Stomach smooth muscle (tissue), 2 donors: ENCODE results near the gene TRAK1.

Source experiments
- H3K27ac ChIP-seq: one replicate; pipeline ENCODE4 v1.7.0; 2013; ENCODE audit warnings: mild to moderate bottlenecking, low read length, inconsistent platforms
- H3K27me3 ChIP-seq, 2 donors: one replicate each; pipeline ENCODE4 v1.7.0; 2013; ENCODE audit warnings: low read length in 2 of 2; ENCODE audit not compliant: insufficient read depth in 2 of 2, control insufficient read depth in 1 of 2
- H3K36me3 ChIP-seq, 2 donors: one replicate each; pipeline ENCODE4 v1.7.0; 2013; ENCODE audit warnings: low read length in 2 of 2; ENCODE audit not compliant: control insufficient read depth in 2 of 2, insufficient read depth in 2 of 2
- H3K4me1 ChIP-seq: one replicate; pipeline ENCODE4 v1.7.0; 2013; ENCODE audit warnings: low read length; ENCODE audit not compliant: control insufficient read depth, insufficient read depth
- H3K4me3 ChIP-seq, 2 donors: one replicate each; pipeline ENCODE4 v1.7.0; 2013; ENCODE audit warnings: low read length in 2 of 2
- H3K9ac ChIP-seq, 2 donors: one replicate each; pipeline ENCODE4 v1.7.0; 2013; ENCODE audit warnings: low read length in 2 of 2, mild to moderate bottlenecking in 1 of 2
- H3K9me3 ChIP-seq, 2 donors: one replicate each; pipeline ENCODE4 v1.7.0; 2013; ENCODE audit warnings: low read length in 2 of 2; ENCODE audit not compliant: control insufficient read depth in 2 of 2
- donor health status: healthy.
- donor health status: Pancreatic carcinoma.

TRAK1 gene

DNA sequence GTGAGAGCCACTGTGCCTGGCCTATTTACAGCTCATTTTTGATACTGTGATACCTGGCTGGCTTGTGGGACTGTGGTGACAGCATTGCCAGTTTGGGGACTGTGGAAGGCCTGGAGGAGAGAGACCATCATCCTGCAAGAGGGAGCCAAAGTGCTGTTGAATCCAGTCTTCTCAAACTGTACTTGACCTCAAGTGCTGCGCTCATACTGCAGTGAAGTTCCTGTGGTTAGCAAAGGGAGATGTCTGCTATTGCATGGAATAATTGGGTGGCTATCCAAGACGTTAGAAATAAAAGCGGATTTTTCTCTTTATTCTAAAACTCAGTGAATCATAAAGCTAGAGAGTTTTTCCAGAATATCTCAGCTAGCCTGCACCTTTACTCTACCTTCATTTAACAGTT is 91.4 kb downstream of the TRAK1 start:
- no peaks in the 10 kb centered on the region for H3K27me3 ChIP-seq
- H3K4me3 ChIP-seq = no peak overlapping the region
- H3K36me3 ChIP-seq = peaks cover 3 to 11% of the 10 kb centered on the region in 2 donors
- H3K4me1 ChIP-seq = peaks cover 18% of the 10 kb centered on the region
- H3K9ac ChIP-seq = no peak overlapping the region
- H3K27ac ChIP-seq = no peak overlapping the region
- H3K9me3 ChIP-seq = no peaks in the 10 kb centered on the region

DNA sequence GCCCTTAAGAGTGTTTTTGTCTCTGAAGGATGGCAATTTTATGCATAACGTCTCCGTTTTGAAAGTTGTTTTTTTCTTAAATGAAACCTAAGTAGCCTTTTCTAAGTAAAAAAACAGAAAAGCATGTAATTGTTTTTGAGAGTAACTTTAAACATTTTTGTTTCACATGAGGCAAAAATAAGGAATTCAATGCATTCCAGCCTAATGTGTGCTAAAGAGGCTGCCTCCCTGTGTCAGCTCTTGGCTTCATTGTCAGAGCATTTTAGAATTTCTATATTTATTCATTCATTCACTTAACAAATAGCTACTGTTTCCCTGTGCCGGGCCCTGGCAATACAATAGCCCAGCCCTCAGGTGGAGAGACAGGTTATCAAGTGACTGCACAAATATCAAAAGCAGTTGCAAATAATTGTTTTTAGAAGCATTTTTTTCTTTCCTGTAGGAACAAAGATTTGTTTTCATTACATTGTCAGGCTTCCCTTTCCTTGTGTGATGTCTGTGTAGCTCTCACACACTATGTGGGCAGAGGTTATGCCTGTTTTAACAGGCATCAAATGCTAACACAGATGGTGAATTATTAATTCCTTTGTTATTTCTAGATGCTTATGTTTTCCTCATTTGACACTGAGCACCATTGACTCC is 93.0 kb downstream of the TRAK1 start:
- Histone ChIP-seq H3K27ac (no peak overlapping the region), H3K4me3 (no peak overlapping the region), H3K36me3 (peaks cover 5 to 10% of the 10 kb centered on the region in 2 donors), H3K27me3 (no peaks in the 10 kb centered on the region), H3K4me1 (peaks cover 11% of the 10 kb centered on the region), H3K9me3 (no peaks in the 10 kb centered on the region), H3K9ac (no peak overlapping the region)

DNA sequence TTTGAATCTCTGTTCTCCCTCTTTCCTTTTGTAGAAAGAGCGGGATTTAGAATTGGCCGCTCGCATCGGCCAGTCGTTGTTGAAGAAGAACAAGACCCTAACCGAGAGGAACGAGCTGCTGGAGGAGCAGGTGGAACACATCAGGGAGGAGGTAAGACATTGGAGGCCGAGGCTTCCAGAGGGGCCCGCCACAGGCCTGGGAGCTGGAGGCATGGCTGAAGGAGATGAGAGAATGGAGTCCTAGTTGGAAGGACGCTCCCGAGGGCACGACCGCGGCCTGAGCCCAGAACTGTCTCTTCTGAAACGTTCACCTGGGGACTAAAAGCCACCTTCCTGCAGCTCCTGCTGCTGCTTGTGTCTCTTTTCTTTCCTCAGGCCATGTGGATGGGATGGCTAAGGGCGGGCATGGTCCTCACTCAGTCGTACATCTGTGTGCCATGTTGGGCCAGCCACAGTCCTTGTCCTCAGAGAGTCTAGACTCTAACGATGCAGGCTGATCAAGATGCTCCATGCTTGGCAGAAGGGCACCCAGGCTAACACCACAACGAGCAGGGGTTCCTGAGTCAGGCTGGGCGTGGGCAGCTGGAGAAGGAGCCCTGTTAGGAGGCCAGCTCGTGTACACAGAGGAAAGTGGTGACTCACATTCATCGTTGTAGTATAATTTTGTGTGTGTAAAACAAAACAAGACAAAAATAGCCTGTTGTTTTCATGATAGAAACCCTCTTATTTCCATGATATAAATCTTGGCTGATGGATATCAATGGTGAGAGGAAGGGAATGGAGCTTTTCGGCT is 93.7 kb downstream of the TRAK1 start:
- Histone ChIP-seq H3K27me3 (no peaks in the 10 kb centered on the region), H3K27ac (no peak overlapping the region), H3K4me3 (no peak overlapping the region), H3K9ac (no peak overlapping the region), H3K36me3 (peaks cover 7 to 10% of the 10 kb centered on the region in 2 donors), H3K9me3 (no peaks in the 10 kb centered on the region), H3K4me1 (peaks cover 7% of the 10 kb centered on the region)

DNA sequence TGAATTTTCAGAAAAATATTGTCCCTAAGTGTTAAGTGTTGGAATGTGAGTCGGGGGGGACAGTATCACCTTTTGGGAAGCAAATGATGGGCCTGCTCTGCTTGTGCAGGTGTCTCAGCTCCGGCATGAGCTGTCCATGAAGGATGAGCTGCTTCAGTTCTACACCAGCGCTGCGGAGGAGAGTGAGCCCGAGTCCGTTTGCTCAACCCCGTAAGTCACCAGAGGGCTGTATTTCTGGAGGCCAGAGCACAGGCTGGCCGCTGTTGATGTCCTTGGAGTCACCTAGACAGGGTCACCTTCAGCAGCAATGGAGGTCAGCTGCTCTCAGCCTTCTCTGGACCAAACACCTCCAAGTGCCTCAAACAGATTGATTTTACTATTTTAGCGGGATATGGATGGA is 96.8 kb downstream of the TRAK1 start:
- Histone ChIP-seq H3K27ac (no peak overlapping the region), H3K36me3 (peaks cover 10 to 11% of the 10 kb centered on the region in 2 donors), H3K4me1 (peaks cover 16% of the 10 kb centered on the region), H3K9ac (no peak overlapping the region), H3K9me3 (no peaks in the 10 kb centered on the region), H3K4me3 (no peak overlapping the region), H3K27me3 (no peaks in the 10 kb centered on the region)

DNA sequence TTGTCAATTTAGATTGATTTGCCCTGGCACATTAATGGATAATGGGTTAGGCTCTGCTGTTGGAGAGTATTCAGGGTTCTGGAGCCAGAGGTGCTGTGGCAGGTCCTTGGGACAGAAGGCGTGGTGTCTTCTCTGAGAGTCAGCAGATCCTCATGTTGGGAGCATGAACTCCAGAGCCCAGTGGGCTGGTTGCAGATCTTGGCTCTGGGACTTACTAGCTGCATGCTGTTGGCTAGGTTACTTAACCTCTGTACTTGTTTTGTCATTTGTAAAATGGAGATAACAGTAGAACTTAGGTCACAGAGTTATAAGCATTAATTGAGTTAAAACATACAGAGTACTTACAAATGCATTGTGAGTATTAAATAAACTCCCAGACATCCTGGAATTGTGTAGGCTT is 97.2 kb downstream of the TRAK1 start:
- no peaks in the 10 kb centered on the region for H3K27me3 ChIP-seq
- H3K4me3 ChIP-seq = no peak overlapping the region
- peaks cover 10 to 13% of the 10 kb centered on the region in 2 donors for H3K36me3 ChIP-seq
- H3K9ac ChIP-seq = no peak overlapping the region
- peaks cover 16% of the 10 kb centered on the region for H3K4me1 ChIP-seq
- no peak overlapping the region for H3K27ac ChIP-seq
- H3K9me3 ChIP-seq = no peaks in the 10 kb centered on the region

DNA sequence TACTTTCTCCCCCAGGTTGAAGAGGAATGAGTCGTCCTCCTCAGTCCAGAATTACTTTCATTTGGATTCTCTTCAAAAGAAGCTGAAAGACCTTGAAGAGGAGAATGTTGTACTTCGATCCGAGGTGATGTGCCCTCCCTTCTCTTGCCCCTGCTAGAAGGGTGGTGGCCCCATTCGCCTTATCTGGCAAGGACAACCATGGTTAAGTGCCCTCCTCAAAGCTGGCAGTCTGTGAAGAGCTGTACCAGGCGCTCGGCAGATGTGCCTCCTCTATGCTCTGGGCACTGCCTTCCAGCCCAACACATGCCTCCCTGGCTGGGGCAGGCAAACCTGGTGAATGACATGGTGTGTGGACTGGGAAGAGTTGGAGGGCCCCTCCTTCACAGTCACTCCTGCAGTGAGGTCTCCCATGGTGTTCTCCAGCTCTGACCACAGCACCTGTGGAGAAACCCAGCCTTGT is 97.9 kb downstream of the TRAK1 start:
- Histone ChIP-seq H3K9ac (no peak overlapping the region), H3K36me3 (peaks cover 10 to 18% of the 10 kb centered on the region in 2 donors), H3K27ac (no peak overlapping the region), H3K27me3 (no peaks in the 10 kb centered on the region), H3K4me1 (peaks cover 16% of the 10 kb centered on the region), H3K4me3 (no peak overlapping the region), H3K9me3 (no peaks in the 10 kb centered on the region)

DNA sequence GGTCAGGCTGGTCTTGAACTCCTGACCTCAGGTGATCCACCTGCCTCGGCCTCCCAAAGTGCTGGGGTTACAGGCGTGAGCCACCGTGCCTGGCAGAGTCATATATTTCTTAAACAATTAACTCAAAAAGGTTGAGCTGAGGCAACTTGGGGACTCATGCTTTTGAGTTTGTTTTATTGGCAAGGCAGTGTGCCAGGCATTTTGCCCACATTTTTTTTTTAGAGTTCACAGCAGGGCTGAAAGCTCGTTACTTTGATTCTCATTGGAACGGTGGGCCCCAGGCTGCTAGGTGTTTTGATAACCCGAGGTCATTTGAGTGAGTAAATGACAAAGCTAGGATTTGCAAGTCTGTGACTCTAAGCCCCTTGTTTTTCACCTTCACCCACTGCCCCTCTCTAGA is 98.6 kb downstream of the TRAK1 start:
- Histone ChIP-seq H3K36me3 (peaks cover 13 to 23% of the 10 kb centered on the region in 2 donors), H3K4me1 (peaks cover 14% of the 10 kb centered on the region), H3K4me3 (no peak overlapping the region), H3K9me3 (no peaks in the 10 kb centered on the region), H3K27me3 (no peaks in the 10 kb centered on the region), H3K9ac (no peak overlapping the region), H3K27ac (no peak overlapping the region)

DNA sequence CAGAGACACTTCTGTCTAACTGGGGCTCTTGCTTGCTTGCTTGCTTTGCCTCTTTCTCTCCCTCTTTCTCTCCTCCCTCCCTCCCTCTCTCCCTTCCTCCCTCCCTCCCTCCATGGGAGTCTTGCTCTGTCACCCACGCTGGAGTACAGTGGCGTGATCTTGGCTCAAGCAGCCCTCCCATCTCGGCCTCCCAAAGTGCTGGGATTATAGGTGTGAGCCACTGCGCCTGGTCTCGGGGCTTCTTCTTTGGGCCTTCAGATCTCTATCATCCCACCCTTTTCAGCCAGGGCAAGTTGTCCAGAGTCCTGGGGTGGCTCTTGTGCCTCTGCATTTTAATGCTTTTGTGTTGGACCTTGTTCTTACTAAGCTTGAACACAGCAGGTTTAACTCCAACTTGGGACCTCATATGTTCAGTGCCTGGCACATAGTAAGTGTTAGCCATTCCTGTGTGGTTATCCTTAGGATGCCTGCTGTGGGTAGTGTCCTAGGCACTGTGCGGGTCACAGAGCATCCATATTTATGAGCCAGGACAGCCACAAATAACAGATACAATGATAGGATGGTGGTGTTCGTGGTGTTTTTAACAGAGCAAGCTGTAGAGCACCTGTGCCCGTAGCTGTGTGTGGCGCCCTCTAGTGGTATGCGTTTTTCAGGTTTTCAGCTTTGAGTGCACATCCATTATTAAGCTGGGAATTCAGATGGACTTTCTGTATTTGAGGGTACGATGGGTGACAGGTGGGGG is 99.7 kb downstream of the TRAK1 start:
- no peak overlapping the region for H3K27ac ChIP-seq
- peaks cover 17 to 32% of the 10 kb centered on the region in 2 donors for H3K36me3 ChIP-seq
- H3K9me3 ChIP-seq = no peaks in the 10 kb centered on the region
- H3K4me1 ChIP-seq = peaks cover 14% of the 10 kb centered on the region
- no peak overlapping the region for H3K4me3 ChIP-seq
- H3K9ac ChIP-seq = no peak overlapping the region
- H3K27me3 ChIP-seq = no peaks in the 10 kb centered on the region

DNA sequence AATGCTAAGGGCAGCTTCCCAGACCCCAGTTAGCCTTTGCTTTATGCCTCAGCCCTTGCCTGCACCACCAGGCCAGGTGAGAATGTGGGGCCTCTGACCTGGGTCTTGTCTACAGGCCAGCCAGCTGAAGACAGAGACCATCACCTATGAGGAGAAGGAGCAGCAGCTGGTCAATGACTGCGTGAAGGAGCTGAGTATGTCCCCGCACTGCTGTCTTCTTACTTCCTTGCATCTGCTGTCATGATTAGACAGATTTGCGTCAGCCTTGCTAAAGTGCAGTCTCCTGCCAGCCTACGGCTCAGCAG is 100.2 kb downstream of the TRAK1 start:
- H3K27ac ChIP-seq = no peak overlapping the region
- no peaks in the 10 kb centered on the region for H3K27me3 ChIP-seq
- peaks cover 14% of the 10 kb centered on the region for H3K4me1 ChIP-seq
- H3K4me3 ChIP-seq = no peak overlapping the region
- H3K36me3 ChIP-seq = peaks cover 17 to 36% of the 10 kb centered on the region in 2 donors
- H3K9me3 ChIP-seq = no peaks in the 10 kb centered on the region
- H3K9ac ChIP-seq = no peak overlapping the region

DNA sequence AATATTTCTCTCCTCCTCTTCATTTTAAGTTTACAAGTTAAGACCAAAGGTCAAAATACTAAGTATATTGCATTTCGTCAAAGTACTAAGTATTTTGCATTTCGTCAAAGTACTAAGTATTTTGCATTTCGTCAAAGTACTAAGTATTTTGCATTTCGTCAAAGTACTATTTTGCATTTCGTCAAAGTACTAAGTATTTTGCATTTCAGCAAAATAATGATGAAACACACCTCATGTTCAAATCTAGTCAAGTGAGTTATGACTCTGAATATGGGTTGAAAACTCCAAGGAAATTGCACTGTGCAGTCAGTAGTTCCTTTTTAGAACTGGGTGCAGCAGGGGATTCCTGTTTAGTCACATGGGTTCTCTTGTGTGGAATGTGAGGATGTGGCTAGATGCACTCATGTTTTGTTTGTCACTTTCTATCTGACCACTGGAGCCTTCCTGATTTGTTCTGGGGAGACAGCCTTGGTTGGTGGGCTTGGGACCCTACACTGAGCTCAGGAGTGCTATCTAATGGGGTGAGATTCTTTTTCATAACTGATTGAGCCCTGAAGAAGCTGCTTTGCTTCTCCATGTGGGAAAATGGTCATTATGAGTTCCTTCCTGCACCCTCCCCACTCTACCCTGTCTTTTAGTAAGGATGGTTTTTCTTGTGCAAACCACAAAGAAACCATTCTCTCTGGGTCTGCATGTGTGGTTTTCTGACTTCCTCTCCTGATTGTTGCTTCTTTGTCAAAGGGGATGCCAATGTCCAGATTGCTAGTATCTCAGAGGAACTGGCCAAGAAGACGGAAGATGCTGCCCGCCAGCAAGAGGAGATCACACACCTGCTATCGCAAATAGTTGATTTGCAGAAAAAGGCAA is 101.4 kb downstream of the TRAK1 start:
- Histone ChIP-seq H3K4me1 (peaks cover 14% of the 10 kb centered on the region), H3K36me3 (peaks cover 21 to 42% of the 10 kb centered on the region in 2 donors), H3K27me3 (no peaks in the 10 kb centered on the region), H3K27ac (no peak overlapping the region), H3K9ac (no peak overlapping the region), H3K9me3 (no peaks in the 10 kb centered on the region), H3K4me3 (no peak overlapping the region)
